GM19023 (cell line): ENCODE data around the gene GGT7.
"Not testable (repeated sequence)": the region's sequence is repeated elsewhere in the genome, so short reads cannot be mapped to it uniquely, and the experiment has no call there.

Experiments used
- ATAC-seq: cut with Tn5 transposase; IDR thresholded peaks from one replicate; pipeline ENCODE4 v1.9.1; 2021; ENCODE audit warnings: mild to moderate bottlenecking, moderate library complexity; ENCODE audit not compliant: unreplicated experiment

Gene GGT7

GRCh38 chr20:34850969-34851368 lies 21.7 kb downstream of the GGT7 start:
- ATAC-seq, result no peak

GRCh38 chr20:34849778-34850177 lies 22.9 kb downstream of the GGT7 start:
- no peak for ATAC-seq

- no peak for ATAC-seq
Measured at GRCh38 chr20:34848597-34848996, 24.1 kb downstream of the GGT7 start.

GRCh38 chr20:34843421-34843820 lies 29.2 kb downstream of the GGT7 start:
- ATAC-seq, result no peak

- ATAC-seq, result no peak
Measured at GRCh38 chr20:34842143-34842542, 30.5 kb downstream of the GGT7 start.

- no peak for ATAC-seq
Measured at GRCh38 chr20:34834459-34834893, 38.2 kb downstream of the GGT7 start.

GRCh38 chr20:34831936-34832335 lies 40.7 kb downstream of the GGT7 start:
- no peak for ATAC-seq

GRCh38 chr20:34829191-34829590 lies 43.5 kb downstream of the GGT7 start:
- ATAC-seq, result no peak

- peak; percentile 60 for ATAC-seq
Measured at GRCh38 chr20:34825530-34826362, 46.9 kb downstream of the GGT7 start, which contains the start of gene NCOA6. TSS of gene NCOA6 (minus strand) at chr20:34825651. CDS start at chr20:34782355, 43,296 bp downstream.

GRCh38 chr20:34824806-34825529 lies 47.7 kb downstream of the GGT7 start:
- ATAC-seq, result peak; percentile 75

- no peak for ATAC-seq
Measured at GRCh38 chr20:34824452-34824805, 48.2 kb downstream of the GGT7 start.

GRCh38 chr20:34824026-34824425 lies 48.6 kb downstream of the GGT7 start:
- no peak for ATAC-seq

- no peak for ATAC-seq
Measured at GRCh38 chr20:34820805-34821578, 51.7 kb downstream of the GGT7 start.

- ATAC-seq, result no peak
Measured at GRCh38 chr20:34817801-34818200, 54.9 kb downstream of the GGT7 start.

- ATAC-seq, result no peak
Measured at GRCh38 chr20:34817072-34817471, 55.6 kb downstream of the GGT7 start.

GRCh38 chr20:34815636-34816035 lies 57.0 kb downstream of the GGT7 start:
- ATAC-seq, result no peak

GRCh38 chr20:34808583-34808982 lies 64.1 kb downstream of the GGT7 start:
- ATAC-seq, result no peak

- ATAC-seq, result not testable (repeated sequence)
Measured at GRCh38 chr20:34807944-34808465, 64.7 kb downstream of the GGT7 start.

- ATAC-seq, result no peak
Measured at GRCh38 chr20:34806255-34806654, 66.4 kb downstream of the GGT7 start.

GRCh38 chr20:34798871-34799270 lies 73.8 kb downstream of the GGT7 start:
- ATAC-seq, result no peak

- ATAC-seq, result no peak
Measured at GRCh38 chr20:34798328-34798727, 74.3 kb downstream of the GGT7 start.
